ENCODE data around the gene CEP126. TPM values are rescaled to one million over a fixed set of nuclear protein-coding genes. Genes with fewer than 3 reads are reported as not detected.
A peak's percentile ranks its signal among the peaks of the same experiment; 100 is the strongest.

Gene CEP126
- total RNA-seq, 1 donor from 2014 or later, result 2.2 TPM

GRCh38 chr11:102026959-102027358 is 112.1 kb downstream of the CEP126 start:
- no peak for TF ChIP-seq EZH2phosphoT487 (IDR thresholded peaks at IDR 0.05)
- no peak for TF ChIP-seq EZH2 (IDR thresholded peaks at IDR 0.05)
- TF ChIP-seq, protein P1, sequence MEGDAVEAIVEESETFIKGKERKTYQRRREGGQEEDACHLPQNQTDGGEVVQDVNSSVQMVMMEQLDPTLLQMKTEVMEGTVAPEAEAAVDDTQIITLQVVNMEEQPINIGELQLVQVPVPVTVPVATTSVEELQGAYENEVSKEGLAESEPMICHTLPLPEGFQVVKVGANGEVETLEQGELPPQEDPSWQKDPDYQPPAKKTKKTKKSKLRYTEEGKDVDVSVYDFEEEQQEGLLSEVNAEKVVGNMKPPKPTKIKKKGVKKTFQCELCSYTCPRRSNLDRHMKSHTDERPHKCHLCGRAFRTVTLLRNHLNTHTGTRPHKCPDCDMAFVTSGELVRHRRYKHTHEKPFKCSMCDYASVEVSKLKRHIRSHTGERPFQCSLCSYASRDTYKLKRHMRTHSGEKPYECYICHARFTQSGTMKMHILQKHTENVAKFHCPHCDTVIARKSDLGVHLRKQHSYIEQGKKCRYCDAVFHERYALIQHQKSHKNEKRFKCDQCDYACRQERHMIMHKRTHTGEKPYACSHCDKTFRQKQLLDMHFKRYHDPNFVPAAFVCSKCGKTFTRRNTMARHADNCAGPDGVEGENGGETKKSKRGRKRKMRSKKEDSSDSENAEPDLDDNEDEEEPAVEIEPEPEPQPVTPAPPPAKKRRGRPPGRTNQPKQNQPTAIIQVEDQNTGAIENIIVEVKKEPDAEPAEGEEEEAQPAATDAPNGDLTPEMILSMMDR (IDR thresholded peaks at IDR 0.05), result no peak
- Mint-ChIP-seq H3K4me1 (no peaks in the 10 kb centered on the region), H3K36me3 (no peaks in the 10 kb centered on the region), H3K27me3 (ENCODE audit: insufficient read depth, low read depth) (no peaks in the 10 kb centered on the region), H3K4me3 (no peak overlapping the region), H3K27ac (no peak overlapping the region), H3K9me3 (no peaks in the 10 kb centered on the region)
- H3F3A ChIP-seq (ENCODE audit: low read depth), result no peaks in the 10 kb centered on the region
- H3K27ac ChIP-seq, result no peak overlapping the region
- no peak overlapping the region for H3K4me2 ChIP-seq
- no peak overlapping the region for H3K4me3 ChIP-seq
- no peaks in the 10 kb centered on the region for H3K36me3 ChIP-seq
- H3K4me1 ChIP-seq, result no peaks in the 10 kb centered on the region
- H3K27me3 ChIP-seq, result no peaks in the 10 kb centered on the region
- no peaks in the 10 kb centered on the region for H4K20me1 ChIP-seq (ENCODE audit: low read depth)
- H3K79me2 ChIP-seq (ENCODE audit: low read depth), result no peaks in the 10 kb centered on the region
- H2AFZ ChIP-seq (replicated peaks), result no peak overlapping the region
- no peak for DNase-seq (ENCODE audit: low spot score)
- H3K9me3 ChIP-seq (ENCODE audit: low read depth), result no peaks in the 10 kb centered on the region
- no peak overlapping the region for H3K9ac ChIP-seq

GRCh38 chr11:102036757-102037156 is 121.9 kb downstream of the CEP126 start:
- no peak overlapping the region for H3K4me2 ChIP-seq
- H3K9me3 Mint-ChIP-seq, result peaks cover 14% of the 10 kb centered on the region
- no peaks in the 10 kb centered on the region for H3K27me3 Mint-ChIP-seq (ENCODE audit: insufficient read depth, low read depth)
- no peaks in the 10 kb centered on the region for H4K20me1 ChIP-seq (ENCODE audit: low read depth)
- no peak for DNase-seq (ENCODE audit: low spot score)
- no peaks in the 10 kb centered on the region for H3K4me1 Mint-ChIP-seq
- H3K4me3 Mint-ChIP-seq, result no peak overlapping the region
- H3K27ac Mint-ChIP-seq, result no peak overlapping the region
- no peak overlapping the region for H2AFZ ChIP-seq (replicated peaks)
- TF ChIP-seq, protein P1 (IDR thresholded peaks at IDR 0.05), result no peak
- TF ChIP-seq EZH2phosphoT487 (IDR thresholded peaks at IDR 0.05) (no peak), EZH2 (IDR thresholded peaks at IDR 0.05) (no peak)
- no peaks in the 10 kb centered on the region for H3K36me3 Mint-ChIP-seq
- no peak overlapping the region for H3K9ac ChIP-seq
- no peaks in the 10 kb centered on the region for H3K9me3 ChIP-seq (ENCODE audit: low read depth)
- no peaks in the 10 kb centered on the region for H3K27me3 ChIP-seq
- no peaks in the 10 kb centered on the region for H3F3A ChIP-seq (ENCODE audit: low read depth)
- no peak overlapping the region for H3K27ac ChIP-seq
- H3K36me3 ChIP-seq, result no peaks in the 10 kb centered on the region
- no peak overlapping the region for H3K4me3 ChIP-seq
- no peaks in the 10 kb centered on the region for H3K4me1 ChIP-seq
- no peaks in the 10 kb centered on the region for H3K79me2 ChIP-seq (ENCODE audit: low read depth)

- peaks cover 7% of the 10 kb centered on the region for H3K27me3 ChIP-seq
- no peaks in the 10 kb centered on the region for H3K36me3 ChIP-seq
- Mint-ChIP-seq H3K4me1 (peaks cover 14% of the 10 kb centered on the region), H3K9me3 (peaks cover 3% of the 10 kb centered on the region), H3K36me3 (no peaks in the 10 kb centered on the region), H3K27me3 (ENCODE audit: insufficient read depth, low read depth) (no peaks in the 10 kb centered on the region), H3K4me3 (peak overlapping the region; percentile 80), H3K27ac (no peak overlapping the region)
- H3K79me2 ChIP-seq (ENCODE audit: low read depth), result no peaks in the 10 kb centered on the region
- H3F3A ChIP-seq (ENCODE audit: low read depth), result no peaks in the 10 kb centered on the region
- H4K20me1 ChIP-seq (ENCODE audit: low read depth), result no peaks in the 10 kb centered on the region
- no peaks in the 10 kb centered on the region for H3K9me3 ChIP-seq (ENCODE audit: low read depth)
- H2AFZ ChIP-seq (replicated peaks), result peak overlapping the region; percentile 92
- H3K4me2 ChIP-seq, result peak overlapping the region; percentile 72
- TF ChIP-seq EZH2 (IDR thresholded peaks at IDR 0.05) (no peak), EZH2phosphoT487 (IDR thresholded peaks at IDR 0.05) (no peak)
- TF ChIP-seq, protein P1 (IDR thresholded peaks at IDR 0.05), result no peak
- no peak overlapping the region for H3K9ac ChIP-seq
- DNase-seq (ENCODE audit: low spot score), result no peak
- no peaks in the 10 kb centered on the region for H3K4me1 ChIP-seq
- H3K27ac ChIP-seq, result no peak overlapping the region
- peak overlapping the region; percentile 40 for H3K4me3 ChIP-seq
Measured at GRCh38 chr11:102046841-102047240, 132.0 kb downstream of the CEP126 start.

All from neural progenitor cell (in vitro differentiated cells).